Measurements from ENCODE around the gene NEDD8.

DNA sequence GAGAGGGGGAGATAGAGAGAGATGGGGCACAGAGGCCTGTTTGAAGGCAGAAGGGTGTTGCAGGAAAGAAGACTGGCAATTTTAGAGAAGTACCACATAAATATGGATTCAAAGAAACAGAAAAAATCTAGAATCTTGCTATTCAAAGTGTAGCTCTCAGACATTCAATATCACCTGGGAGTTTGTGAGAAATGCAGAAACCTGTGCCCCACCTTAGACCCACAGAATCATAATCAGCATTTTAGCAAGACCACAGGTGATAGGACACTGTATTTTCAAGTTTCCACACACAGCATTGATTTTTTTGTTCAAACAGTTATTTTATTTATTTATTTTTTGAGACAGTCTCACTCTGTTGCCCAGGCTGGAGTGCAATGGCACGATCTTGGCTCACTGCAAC lies 3.3 kb downstream of the NEDD8 start:
- no peak for TF ChIP-seq POLR2A (IDR thresholded peaks at IDR 0.05)
- TF ChIP-seq CTCF (IDR thresholded peaks at IDR 0.05): no peak

All from uterus (tissue), 2 donors.